NCI-H2107 treated with DMSO at 0.1 percent for 48 hours (cell line): ENCODE data around the gene NPAS2.

Source experiments
- DNase-seq: peaks from one replicate; lab custom pipeline; 2025; ENCODE audit not compliant: unreplicated experiment; lab: John Stamatoyannopoulos, UW

NPAS2 gene

DNA sequence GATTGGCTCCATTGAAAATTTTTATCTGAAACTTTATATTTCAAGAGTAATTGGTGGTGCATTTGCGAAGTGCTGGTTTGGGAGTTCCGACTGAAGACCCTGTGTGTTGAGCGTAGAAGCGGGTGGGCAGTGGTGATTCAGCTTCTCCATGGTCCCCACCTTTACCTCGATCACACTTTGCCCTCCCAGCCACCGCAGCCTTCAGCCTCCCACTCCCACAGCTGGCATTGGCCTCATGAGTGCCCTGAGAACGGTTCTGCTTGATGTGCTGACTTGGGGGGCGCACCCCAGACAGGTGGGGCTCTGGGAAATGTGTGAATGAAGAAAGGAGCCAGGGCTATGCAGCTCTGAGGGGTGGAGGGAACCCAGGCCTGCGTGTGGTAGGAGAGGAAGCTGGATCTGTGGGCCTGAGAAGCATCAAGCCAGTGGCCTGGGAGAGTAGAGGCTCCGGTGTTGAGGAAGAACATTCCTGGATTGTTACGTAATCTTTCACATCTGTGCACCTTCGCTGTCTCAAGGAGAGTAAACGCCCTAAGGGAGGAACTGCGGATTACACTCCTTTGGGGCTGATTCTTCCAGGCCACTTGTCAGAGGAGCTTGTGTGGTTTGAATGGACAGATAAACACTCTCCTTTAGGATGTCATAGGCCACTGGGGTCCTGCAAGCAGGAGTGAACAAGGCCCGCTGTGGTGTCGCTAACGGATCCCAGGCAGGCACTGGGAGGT is 83.8 kb downstream of the NPAS2 start:
- DNase-seq: no peak

DNA sequence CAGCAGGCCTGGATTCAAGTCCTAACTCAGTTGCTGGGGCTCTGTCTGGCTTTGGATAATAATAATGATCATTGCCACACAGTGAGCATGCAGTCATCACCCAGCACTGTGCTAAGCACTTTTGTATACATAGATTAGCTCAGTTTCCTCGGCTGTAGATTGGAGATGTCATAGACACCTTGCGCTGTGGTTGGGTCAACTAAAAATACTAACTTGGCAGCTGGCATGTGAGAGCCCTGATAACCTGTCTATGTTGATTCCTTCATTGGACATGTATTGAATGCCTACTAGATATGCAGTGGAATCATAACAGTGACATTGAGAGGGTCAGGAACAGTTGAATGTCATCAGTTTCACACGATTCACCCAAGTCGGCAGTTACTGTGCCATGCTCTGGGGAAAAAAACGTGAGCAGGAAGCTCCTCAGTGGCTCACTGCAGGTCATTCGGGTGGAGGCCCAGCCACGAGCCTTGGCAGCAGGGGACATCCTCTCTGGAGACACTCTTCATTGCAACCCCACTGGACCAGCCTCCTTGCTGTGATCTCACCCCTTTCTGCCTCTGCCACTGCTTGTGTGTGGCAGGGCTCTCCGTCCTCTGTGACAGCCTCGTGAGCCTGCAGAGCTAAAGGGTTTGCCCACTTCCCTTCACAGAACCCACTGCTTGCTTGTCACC is 85.3 kb downstream of the NPAS2 start:
- DNase-seq: no peak

DNA sequence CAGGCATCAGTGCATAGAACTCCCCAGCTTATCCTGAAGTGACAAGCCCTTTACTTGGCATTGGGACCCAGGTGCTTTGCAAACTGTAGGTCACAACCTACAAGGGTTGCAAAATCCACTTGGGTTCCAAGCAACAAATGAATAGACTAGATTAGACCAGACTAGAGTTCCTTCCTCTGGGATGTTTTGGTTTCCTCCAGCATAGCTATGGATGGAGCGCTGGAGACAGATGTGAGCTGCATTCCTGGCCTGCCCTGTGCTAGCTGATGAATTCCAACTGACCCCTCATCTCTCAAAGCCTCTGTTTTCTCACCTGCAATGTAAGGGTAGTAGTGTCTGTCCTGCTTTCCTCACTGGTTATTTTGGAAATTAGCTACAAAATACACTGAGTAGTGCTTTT is 86.2 kb downstream of the NPAS2 start:
- no peak for DNase-seq

DNA sequence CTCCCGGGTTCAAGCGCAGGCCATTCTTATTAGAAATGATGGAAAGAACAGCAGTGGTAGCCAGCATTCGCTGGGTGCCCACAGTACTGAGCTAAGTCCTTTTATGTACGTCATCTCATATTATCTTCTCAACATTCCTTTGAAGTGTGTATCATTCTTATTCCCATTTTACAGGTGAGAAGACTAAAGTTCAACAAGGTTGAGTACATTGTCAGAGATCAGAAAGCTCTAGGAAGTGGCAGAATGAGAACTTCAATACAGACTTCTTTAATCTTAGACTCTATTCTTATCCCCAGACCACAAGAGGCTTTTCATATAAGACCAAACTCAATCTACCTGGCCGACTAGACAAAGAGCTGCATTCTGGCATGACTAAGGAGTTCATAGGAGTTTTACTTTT is 86.7 kb downstream of the NPAS2 start:
- DNase-seq: no peak

DNA sequence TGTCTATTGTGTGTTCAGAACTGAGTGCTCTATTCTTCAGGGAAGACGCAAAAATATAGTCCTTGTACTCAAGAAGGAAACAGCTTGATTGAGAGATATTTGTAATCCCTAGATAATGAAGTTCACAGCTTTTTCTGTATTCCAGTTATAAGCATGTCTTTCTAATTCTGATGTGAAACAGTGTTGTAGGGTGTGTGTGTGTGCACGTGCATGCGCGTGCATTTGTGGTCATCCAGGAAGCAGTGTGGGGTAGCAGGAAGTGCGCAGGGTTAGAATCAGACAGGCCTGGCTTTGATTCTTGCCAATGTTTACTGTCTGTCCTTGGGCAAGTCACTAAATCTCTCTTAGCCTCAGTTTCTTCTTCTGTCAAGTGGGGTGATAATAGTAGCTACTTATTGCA is 87.9 kb downstream of the NPAS2 start:
- DNase-seq: no peak

DNA sequence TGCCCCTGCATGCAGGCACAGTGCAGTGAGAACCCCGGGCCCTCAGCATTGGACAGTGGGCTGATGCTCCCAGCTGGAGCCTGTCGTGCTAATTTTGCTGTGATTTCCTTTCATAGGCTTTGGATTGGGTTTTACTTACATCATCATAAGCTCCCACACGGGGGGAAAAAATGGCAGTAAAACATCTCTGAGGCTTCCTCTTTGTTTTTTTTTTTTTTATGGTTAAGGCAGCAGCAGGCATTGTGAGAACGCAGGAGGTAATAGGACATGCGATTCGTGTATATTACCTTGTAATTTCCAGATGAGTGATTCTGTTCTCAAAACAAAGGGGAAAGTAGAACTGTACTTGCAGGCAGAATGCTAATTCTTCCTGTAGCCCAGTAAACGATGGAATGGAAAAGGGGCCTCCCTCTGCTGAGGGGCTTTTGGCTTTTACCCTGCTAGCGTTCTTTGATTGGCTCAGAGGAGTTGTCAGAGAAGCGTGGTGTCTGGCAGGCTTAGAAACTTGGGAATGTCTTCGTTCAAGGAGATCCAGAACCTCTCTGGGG is 89.7 kb downstream of the NPAS2 start:
- no peak for DNase-seq

DNA sequence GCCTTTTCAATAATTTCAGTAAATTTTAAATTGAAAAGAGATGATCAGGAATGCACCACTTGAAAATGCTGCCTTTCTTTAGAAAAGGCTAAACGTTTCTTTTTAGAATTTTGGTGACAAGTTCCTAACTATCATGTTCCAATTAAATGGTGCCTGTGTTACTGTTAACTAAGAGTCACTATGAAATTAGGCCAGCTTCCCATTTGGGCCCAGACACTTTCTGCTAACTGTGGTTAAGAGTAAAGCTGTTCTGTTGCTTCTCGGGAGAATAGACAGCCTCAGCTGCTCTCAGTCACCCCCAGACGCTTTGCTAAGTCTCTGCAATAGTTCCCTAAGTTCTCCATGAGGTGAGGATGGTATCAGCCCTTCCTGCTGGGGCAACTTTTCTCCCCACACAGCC is 90.2 kb downstream of the NPAS2 start:
- no peak for DNase-seq

DNA sequence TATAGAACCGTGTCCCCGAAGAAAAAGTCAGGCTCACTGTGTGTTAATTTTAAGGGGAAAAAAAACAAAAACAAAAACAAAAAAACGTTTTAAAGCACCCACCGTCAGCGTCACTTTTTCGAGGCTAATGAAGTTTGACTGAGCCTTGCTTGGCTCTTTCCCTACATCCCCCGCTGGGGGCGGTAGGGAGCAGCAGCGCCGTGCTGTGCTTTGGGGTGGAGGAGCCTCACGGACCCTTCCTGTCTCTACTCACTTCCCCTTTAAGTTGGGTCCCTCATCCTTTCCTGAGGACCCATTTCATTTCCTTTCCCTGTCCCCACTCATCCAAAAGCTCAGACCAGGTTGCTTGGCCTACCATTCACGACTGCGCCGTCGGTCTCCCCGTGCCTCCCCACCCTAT is 99.4 kb downstream of the NPAS2 start:
- DNase-seq: no peak

DNA sequence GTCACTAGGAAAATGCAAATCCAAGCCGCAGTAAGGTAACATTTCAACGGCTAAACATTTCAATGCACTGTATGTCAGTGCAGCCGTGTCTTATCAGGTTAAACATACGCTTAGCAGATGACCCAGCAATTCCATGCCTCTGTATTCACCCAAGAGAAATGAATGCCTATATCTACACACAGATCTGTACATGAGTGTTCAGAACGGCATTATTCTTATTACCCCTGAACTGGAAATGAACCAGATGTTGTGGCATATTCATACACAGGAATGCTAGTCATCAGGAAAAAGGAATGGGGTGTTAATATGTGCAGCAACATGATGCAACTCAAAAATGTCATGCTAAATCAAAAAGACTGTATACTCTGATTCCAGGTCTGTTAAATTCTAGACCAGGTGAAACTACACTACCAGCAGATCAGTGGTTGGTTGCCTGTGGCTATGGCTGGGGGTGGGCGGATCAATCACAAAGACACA is 101.8 kb downstream of the NPAS2 start:
- no peak for DNase-seq

DNA sequence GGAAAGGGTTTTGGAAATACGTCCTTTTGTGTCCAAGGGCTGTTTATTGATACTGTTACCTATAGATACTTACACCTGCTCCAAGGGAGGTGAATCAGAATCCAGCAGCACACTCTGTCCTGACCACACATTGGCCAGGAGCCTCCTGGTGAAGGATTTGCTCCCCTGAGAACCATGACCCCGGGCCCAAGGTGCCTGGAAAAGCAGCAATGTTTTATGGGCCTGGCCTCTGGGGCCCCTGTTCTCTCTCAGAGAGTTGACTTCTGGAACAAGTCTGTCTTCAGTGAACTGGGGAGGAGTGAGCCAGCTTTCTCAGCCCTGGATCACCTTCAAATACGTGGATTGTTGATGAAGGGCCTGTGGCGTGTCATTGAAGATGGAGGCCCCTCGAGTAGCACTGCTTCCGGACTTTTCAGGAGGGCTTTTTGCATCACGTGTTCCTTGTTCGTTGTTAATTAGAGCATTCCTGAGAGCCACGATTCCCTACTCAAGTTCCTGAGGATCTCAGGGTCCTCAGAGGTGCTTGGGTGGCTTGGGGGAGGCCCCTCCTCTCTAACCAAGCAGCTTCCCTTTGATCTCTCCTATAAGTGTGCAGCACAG is 103.6 kb downstream of the NPAS2 start:
- no peak for DNase-seq

DNA sequence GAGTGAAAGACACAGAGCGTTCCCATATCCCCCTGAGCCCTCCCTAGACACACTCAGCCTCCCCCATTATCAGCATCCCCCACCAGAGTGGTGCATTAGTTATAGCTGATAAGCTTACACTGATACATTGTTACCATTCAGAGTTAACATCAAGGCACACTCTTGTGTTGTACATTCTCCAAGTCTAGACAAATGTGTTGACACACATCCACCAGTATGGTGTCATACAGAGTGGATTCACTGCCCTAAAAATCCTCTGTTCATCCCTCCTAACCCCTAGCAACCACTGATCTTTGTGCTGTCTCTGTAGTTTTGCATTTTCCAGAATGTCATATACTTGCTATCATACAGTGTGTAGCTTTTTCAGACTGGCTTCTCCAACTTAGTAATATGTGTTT is 104.2 kb downstream of the NPAS2 start:
- no peak for DNase-seq

DNA sequence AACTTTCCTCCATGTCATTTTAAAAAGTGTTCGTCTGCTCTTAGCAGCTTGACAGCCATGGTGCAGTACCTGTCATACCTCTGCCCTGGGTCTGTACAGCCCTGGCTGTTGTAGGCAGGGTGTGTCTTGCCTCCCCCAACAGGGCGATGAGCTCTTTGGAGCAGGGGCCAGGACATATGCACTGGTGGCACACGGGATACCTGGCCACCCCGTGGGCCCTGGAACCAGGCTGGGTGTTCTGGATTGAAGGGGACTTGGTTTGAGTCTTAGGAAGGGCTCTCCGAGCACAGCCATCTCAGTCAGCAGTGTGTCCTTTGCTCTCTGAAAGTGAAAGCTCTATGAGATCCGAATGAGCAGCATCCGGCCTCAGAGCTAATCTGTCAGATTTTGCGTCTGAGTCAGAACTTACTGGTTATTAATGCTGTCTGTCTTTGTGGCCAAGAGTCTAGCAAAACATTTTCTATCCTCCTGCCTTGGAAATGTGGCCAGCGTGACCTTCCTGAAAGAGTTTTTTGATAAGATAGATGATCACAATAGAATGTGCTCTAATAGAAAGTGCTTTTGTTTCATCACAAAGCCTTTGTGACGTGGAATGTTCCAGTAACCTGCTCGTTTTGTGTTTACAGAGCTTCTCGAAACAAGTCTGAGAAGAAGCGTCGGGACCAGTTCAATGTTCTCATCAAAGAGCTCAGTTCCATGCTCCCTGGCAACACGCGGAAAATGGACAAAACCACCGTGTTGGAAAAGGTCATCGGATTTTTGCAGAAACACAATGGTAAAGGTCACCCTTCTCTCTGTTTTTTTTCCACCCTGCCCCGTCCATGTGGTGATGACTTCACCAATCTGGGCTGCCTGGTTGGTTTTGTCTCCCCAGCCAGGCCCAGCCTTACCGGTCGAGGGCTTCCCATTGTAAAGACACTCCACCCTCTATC is 104.8 kb downstream of the NPAS2 start:
- no peak for DNase-seq

DNA sequence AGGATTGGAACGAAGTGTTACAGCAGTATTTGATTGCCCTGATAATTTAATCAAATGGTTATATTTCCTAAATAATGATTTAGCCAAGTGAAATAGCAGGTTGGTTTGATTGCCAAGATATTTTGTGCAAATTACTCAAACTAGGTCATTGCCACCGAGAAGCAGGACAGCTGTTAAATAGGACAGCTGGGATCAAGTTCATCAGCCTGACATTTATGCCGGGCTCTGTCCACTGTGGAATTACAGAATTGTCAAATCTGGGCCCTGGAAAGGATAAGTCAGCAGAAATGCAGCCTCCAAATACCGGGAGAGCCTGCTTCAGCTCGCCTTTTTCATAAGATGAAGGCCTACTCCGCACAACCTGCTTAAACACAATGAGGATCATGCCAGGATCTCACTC is 108.3 kb downstream of the NPAS2 start:
- DNase-seq: no peak

DNA sequence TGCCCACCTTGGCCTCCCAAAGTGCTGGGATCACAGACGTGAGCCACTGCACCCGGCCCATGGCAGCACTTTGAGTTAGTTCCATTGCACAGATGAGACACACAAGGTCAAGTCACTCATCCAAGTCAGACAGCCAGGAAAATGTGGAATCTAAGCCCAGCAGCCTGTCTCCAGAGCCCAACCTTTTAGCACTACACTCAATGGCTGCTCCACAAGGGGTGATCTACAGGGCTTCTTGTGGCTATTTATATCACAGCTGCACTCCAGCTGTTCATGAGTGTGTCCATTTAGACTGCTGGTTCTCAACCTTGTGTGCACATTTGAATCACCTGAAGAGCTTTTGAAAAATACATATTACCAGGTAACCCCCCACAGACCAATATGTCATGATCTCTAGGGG is 109.2 kb downstream of the NPAS2 start:
- DNase-seq: no peak

DNA sequence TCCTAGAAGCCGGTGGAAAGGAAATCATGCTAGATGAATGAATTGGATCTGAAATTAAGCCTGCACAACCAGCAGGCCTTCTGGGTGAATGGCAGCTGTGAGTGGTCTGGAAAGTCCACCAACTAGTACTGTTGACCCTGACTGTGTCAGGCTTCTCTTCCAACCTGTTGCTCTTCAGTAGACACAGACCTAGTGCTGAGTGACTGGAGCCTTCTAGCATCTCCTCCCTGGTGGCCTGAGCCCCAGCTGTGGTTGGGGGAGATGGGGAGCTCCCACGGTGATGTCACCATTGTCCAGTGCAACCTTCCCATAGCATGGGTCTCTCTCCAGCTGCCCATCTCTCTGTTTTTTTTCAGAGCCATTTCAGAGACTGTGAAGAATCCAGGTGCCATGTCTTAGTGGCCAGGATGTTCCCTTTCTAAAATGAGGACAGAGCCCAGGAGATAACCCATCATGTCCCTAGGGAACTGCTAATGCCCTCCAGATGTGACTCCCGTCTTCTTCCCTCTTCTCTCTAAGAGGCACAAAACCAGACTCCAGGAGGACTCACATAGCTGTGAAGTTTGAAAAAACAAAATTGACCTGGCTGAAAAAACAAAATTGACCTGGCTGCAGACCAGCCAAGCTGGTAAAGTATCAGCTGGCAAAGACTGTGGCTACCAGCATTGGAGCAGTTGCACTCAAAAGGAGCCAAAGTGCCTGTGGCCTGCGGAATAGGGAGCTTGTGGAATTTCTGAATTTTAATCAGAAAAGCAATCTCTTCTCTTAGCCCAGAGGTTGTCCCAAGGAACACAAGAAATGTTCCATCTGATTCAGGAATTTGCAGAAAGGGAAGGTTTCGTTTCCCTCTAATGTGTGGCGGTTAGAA is 114.8 kb downstream of the NPAS2 start:
- DNase-seq: no peak

DNA sequence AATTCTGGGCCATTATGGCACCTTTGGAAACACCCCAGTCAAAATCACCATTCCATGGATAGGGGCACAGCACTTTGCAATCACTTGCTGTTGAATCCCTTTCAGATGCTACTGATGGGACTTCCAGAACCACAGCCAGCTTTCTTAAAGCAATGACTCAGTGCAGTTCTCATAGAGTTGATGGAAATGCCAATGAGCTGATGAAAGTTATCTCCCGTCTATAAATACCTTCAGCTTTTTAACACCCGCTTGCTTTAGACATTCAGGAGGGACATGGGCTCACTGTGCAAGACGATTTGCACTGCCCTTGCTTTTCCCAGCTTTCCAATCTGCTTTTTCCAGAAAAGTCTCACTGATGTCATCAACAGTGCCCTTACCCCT is 115.4 kb downstream of the NPAS2 start:
- no peak for DNase-seq

DNA sequence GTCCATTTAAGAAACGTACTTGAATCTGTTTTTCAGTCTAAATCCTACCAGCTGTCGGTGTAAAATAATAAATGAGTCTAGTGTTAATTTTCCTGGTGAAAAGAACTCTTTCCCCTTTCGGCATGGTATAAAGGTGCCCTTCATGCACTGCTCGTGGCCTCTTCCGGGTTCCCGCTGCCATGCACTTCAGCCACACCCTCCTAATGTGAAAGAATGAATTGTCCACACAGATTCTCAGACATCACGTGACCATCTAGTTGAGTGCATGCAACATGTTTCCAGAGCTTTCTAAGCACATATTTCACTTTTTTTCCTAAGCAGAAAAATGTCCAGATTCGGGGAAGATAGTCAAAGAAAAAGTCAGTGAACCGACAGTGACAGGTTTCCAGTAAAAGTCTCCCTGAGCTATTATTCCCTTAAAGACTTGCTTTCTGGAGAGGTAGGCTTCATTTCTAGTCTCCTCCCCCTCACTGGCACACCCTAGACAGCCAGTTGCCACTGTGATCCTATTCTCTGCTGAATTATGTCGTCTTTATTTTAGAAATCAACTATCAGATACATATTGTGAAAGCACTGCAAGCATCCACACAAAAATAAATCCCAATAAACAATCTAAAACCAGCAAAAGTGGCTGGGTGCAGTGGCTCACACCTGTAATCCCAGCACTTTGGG is 116.3 kb downstream of the NPAS2 start:
- no peak for DNase-seq

DNA sequence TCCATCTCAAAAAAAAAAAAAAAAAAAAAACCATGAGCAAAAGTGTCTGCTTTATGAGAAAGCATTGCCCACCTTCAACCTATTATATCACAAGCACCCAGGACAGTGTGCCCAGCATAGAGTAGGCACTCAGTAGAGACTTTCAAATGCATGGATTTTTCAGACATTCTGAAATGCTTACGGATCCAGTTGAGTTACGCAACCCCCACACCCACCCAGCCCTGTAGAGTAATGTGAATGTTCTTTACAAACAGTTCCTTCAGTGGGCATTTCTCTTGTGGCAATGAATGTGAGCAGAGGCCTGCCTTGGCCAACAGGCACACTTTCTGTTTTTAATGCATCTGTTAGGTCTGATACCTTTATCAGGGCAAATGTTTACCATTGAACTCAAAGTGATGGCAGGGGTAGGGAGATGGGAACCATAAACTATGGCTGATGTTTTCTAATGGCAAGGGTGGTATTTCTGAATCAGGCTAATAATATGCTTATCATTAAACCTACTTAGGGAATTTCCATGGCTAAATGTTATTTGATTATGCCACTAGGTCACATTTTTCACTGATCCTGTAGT is 117.1 kb downstream of the NPAS2 start:
- no peak for DNase-seq
